Left lung (tissue), 10 donors: Measurements from ENCODE around the gene SLCO3A1. TPM values are rescaled to one million over a fixed set of nuclear protein-coding genes. Genes with fewer than 3 reads are reported as not detected.

Experiments
- ATAC-seq: fragments of 200-7000 bp; cut with Tn5 transposase; one replicate; pipeline ENCODE4 v1.9.1; 2020; ENCODE audit warnings: moderate library complexity
- DNase-seq, 4 donors: peaks; one replicate each; pipeline ENCODE4 v3.0.0-alpha.2; 2013 to 2020
- H3K27ac ChIP-seq, 2 donors: fragments of 200-600 bp; sonication (generic) in 1 of 2; one replicate each; pipeline versions ENCODE4 v1.5.0 to v1.8.0; 2020 to 2021
- H3K27me3 ChIP-seq, 2 donors: fragments of 200-600 bp; sonication (generic) in 1 of 2; one replicate each; pipeline versions ENCODE4 v1.5.0 to v1.8.0; 2020 to 2021
- H3K36me3 ChIP-seq, 2 donors: fragments of 200-600 bp; sonication (generic) in 1 of 2; one replicate each; pipeline versions ENCODE4 v1.5.0 to v1.8.0; 2020 to 2021
- H3K4me1 ChIP-seq, 2 donors: fragments of 200-600 bp; one replicate each; pipeline ENCODE4 v1.8.0; 2021
- H3K4me3 ChIP-seq, 2 donors: fragments of 200-600 bp; sonication (generic) in 1 of 2; one replicate each; pipeline versions ENCODE4 v1.5.0 to v1.8.0; 2020 to 2021; ENCODE audit warnings: mild to moderate bottlenecking in 1 of 2
- H3K9me3 ChIP-seq, 2 donors: fragments of 200-600 bp; sonication (generic) in 1 of 2; one replicate each; pipeline versions ENCODE4 v1.5.0 to v1.8.0; 2020 to 2021
- CTCF ChIP-seq, 2 donors: fragments of 200-600 bp; sonication (generic) in 1 of 2; IDR thresholded peaks; one replicate each; pipeline versions ENCODE4 v1.5.0 to v1.8.0; 2021; ENCODE audit warnings: antibody characterized with exemption in 2 of 2
- intact Hi-C, 2 donors: fragments of 100-400 bp; cut with DNase I; formaldehyde crosslinking; loops; one replicate each; pipeline versions ENCODE4 v1.11.2 to v1.14.2; 2022
- polyA plus RNA-seq, 6 donors: library from polyadenylated mRNA; unstranded; fragments of 120-200 nt; gene quantifications; one replicate each; pipeline ENCODE4 v1.2.1, GENCODE V29; 2013; ENCODE audit not compliant: insufficient read length in 6 of 6
- total RNA-seq, 2 donors: library from RNA; stranded (reverse); fragmentation: NEBNext Ultra II Directional; extraction: Animal tissue kit (Norgen Biotek cat#: 25700); gene quantifications; one replicate each; pipeline ENCODE4 v1.2.1, GENCODE V29; 2021
- donor health status: DM: no; HTN: yes; CAD: no.
- donor health status: DM: no; HTN: no; CAD: no.

SLCO3A1 gene
- total and polyA plus RNA-seq, 8 donors = 7.7 to 49.0 (median 11.9) TPM

GRCh38 chr15:91895051-91895450, 41.5 kb downstream of the SLCO3A1 start:
- H3K36me3 ChIP-seq = no peaks in the 10 kb centered on the region
- intact Hi-C loops = no loop called here
- H3K27ac ChIP-seq = no peak overlapping the region
- ATAC-seq = no peak
- no peak overlapping the region for H3K4me3 ChIP-seq
- DNase-seq = no peak
- peaks cover 5 to 33% of the 10 kb centered on the region in 2 donors for H3K4me1 ChIP-seq
- TF ChIP-seq CTCF (IDR thresholded peaks at IDR 0.05) = no peak
- H3K9me3 ChIP-seq = no peaks in the 10 kb centered on the region
- H3K27me3 ChIP-seq = no peaks in the 10 kb centered on the region

- Histone ChIP-seq H3K4me1 (peaks cover 5 to 26% of the 10 kb centered on the region in 2 donors), H3K36me3 (no peaks in the 10 kb centered on the region), H3K9me3 (peaks cover 0 to under 1% of the 10 kb centered on the region in 2 donors), H3K27ac (no peak overlapping the region), H3K27me3 (no peaks in the 10 kb centered on the region), H3K4me3 (no peak overlapping the region)
- intact Hi-C loops = no loop called here
- no peak for TF ChIP-seq CTCF (IDR thresholded peaks at IDR 0.05)
- ATAC-seq (no peak), DNase-seq (no peak)
Observed at GRCh38 chr15:91896341-91897055, 43.0 kb downstream of the SLCO3A1 start.

- ATAC-seq (no peak), DNase-seq (no peak)
- Histone ChIP-seq H3K9me3 (peaks cover 0 to 6% of the 10 kb centered on the region in 2 donors), H3K27ac (no peak overlapping the region), H3K4me3 (no peak overlapping the region), H3K27me3 (no peaks in the 10 kb centered on the region), H3K36me3 (no peaks in the 10 kb centered on the region), H3K4me1 (peaks cover 5 to 15% of the 10 kb centered on the region in 2 donors)
- no peak for TF ChIP-seq CTCF (IDR thresholded peaks at IDR 0.05)
- intact Hi-C loops = no loop called here
Observed at GRCh38 chr15:91897585-91898372, 44.3 kb downstream of the SLCO3A1 start.

GRCh38 chr15:91898843-91899242, 45.3 kb downstream of the SLCO3A1 start:
- peaks cover 5 to 14% of the 10 kb centered on the region in 2 donors for H3K4me1 ChIP-seq
- no peaks in the 10 kb centered on the region for H3K27me3 ChIP-seq
- ATAC-seq (peak; percentile 61), DNase-seq (no peak)
- peaks cover 0 to 6% of the 10 kb centered on the region in 2 donors for H3K9me3 ChIP-seq
- no peaks in the 10 kb centered on the region for H3K36me3 ChIP-seq
- no peak for TF ChIP-seq CTCF (IDR thresholded peaks at IDR 0.05)
- intact Hi-C loops = no loop called here
- H3K27ac ChIP-seq = no peak overlapping the region
- no peak overlapping the region for H3K4me3 ChIP-seq

- Histone ChIP-seq H3K9me3 (peaks cover 0 to 6% of the 10 kb centered on the region in 2 donors), H3K4me1 (peaks cover 0 to 6% of the 10 kb centered on the region in 2 donors), H3K36me3 (peaks cover 0 to 3% of the 10 kb centered on the region in 2 donors), H3K27ac (no peak overlapping the region), H3K4me3 (no peak overlapping the region), H3K27me3 (no peaks in the 10 kb centered on the region)
- TF ChIP-seq CTCF (IDR thresholded peaks at IDR 0.05) = no peak
- DNase-seq (no peak), ATAC-seq (no peak)
- intact Hi-C loops = no loop called here
Observed at GRCh38 chr15:91904942-91905341, 51.4 kb downstream of the SLCO3A1 start.
